GM20431 (cell line): ENCODE results near the gene INS.

Source experiments
- in situ Hi-C: fragments of 300-500 bp; cut with MseI, MboI; formaldehyde crosslinking; loops from one replicate; pipeline ENCODE4 v1.15.0; 2020; ENCODE audit warnings: low sequenced_read_pairs; ENCODE audit not compliant: unreplicated experiment

Gene INS

DNA sequence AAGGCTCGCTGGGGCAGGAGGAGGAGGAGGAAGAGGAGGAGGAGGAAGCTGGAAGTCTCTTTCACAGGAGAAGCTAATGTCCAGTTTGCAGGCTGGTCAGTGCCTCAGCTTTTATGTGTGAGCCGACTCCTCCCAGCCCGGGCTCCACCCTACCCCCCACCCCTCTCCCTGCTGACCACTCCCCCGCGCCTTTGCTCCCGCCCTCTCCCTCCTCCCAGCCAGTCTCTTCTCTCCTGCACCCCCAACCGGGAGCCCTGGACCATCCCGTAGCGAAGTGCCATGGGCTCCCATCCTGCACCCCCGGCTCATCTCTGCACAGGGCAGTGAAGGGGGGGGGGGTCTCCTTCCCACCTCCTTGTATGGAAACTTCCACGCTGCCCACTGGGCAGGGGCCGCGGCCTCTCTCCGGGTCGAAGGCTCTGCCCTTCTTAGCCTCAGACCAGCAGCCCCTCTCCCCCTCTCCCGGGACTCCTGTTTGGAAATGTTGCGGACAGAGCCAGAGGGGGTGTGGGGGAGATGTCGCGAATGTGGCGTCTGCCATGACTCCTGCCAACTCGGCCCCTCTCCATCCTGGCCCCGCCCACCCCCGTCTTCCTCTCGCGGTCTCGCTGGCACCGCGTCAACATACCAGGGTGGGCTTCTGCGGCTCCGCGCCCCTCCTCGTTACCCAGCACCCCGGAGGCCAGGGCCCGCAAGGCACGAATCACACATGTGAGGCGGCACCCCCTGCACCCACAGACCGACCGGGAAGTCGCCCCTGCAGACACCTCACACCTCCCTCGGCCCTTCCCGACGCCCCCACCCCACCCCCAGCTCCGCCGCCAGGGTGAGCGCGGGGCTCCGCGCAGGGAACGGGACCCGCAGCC lies 23.6 kb downstream of the INS start:
- in situ Hi-C loops = no loop called here

- in situ Hi-C loops = no loop called here
Measured at GRCh38 chr11:2136952-2137201, 24.1 kb downstream of the INS start.

GRCh38 chr11:2136209-2136951 lies 24.6 kb downstream of the INS start:
- in situ Hi-C loops = no loop called here

DNA sequence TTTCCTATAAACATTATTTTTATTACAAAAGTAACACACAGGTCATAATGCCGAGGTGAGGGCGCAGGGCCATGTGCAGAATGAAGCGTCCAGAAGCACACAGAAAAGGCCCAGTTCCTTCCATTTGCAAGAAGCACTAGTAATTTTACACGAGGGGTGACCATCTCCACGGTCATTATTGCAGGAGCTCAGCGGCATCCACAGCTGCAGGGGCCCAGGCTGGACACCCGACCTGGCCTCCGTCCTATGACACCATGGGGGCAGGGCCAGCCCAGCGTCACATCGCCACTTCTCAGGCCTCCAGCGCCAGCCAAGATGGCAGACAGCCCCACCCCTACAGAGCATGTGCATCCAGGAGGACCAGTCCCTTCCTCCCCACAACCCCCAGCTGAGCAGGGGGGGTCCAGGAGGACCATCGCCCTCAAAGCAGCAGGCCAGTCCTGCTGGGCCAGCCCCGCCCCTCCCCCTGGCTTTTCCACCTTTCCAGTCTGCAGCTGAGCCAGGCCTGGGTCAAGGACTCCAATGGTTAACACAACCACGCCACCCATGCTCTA lies 25.3 kb downstream of the INS start:
- in situ Hi-C loops = no loop called here

GRCh38 chr11:2135018-2135569 lies 25.9 kb downstream of the INS start:
- in situ Hi-C loops = no loop called here

DNA sequence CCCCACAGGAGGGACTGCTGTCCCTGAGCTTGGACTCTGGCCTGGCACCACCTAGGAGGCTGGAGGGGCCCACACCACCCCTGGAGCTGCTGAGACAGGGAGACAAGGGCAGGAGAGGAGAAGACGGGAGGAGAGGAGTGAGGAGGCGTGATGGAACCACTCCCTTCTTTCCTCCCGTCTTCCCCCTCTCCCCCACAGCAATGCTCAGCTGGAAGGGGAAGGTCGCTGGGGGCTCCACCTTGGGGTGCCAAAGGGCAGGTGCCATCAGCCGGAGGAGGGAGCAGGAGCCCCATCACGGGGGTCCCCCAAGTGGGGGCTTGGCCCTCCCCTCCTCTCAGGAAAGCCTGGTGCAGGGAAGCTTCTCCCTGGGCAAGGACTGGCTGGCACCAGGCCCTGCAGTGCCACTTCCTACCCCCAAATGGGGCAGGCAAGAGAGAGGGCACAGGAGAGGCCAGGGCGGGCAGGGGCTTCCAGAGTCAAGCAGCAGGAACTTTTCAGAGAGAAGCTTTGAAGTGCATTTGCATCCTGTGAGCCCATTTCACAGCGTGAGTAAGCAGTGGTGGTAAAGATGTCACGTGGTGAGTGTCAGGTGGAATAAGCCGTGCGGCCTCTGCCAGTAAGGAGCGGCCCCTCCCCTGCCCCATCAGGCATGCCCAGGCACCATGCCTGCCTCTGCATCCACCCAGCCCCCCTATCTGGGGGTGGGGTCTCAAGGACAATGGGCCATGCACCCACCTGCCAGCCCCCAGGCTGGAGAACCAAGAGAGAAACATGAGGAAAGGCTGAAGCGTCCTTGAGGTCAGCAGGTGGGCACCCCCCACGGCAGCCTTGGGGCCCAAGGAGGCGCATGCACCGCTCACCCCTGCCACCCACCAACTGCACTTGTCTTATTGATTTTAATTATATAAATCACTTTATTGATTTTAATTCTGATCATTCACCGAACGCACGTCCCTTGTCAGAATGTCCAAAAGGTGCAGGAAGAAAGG lies 26.7 kb downstream of the INS start:
- in situ Hi-C loops = no loop called here

DNA sequence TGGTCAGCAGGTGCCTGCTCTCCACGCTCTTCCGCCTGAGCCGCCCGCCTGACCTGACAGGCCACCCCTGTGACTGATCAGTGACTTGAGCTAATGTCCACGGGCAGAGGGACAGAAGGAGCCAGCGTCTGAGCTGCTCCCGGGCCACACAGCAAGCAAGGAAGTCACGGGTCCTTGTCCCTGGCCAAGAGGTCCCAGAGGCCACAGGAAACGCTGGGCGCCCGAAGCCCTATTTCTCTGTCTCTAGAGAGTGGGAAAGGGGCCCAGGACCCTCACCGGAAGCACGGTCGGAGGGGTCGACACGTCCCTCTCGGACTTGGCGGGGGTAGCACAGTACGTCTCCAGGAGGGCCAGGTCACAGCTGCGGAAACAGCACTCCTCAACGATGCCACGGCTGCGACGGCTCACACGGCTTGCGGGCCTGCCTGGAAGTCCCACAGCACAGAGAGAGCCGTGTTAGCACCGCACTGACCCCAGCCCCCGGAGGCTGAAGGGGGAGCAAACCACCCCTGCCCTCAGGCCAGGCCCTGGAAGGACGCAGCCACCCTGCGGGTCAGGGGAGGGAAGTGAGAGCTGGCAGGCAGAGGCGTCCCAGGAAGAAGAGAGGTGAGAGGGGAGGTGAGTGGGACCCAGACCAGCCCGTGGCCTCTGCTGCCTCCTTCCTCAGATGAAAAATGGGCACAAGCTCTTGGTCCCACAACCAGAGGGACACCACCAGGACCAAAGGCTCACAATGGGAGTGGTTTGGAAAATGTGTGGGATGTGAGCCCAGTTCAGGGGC lies 27.6 kb downstream of the INS start:
- in situ Hi-C loops = no loop called here

GRCh38 chr11:2132874-2133240 lies 28.2 kb downstream of the INS start:
- in situ Hi-C loops = no loop called here

GRCh38 chr11:2132246-2132645 lies 28.8 kb downstream of the INS start:
- in situ Hi-C loops = no loop called here

DNA sequence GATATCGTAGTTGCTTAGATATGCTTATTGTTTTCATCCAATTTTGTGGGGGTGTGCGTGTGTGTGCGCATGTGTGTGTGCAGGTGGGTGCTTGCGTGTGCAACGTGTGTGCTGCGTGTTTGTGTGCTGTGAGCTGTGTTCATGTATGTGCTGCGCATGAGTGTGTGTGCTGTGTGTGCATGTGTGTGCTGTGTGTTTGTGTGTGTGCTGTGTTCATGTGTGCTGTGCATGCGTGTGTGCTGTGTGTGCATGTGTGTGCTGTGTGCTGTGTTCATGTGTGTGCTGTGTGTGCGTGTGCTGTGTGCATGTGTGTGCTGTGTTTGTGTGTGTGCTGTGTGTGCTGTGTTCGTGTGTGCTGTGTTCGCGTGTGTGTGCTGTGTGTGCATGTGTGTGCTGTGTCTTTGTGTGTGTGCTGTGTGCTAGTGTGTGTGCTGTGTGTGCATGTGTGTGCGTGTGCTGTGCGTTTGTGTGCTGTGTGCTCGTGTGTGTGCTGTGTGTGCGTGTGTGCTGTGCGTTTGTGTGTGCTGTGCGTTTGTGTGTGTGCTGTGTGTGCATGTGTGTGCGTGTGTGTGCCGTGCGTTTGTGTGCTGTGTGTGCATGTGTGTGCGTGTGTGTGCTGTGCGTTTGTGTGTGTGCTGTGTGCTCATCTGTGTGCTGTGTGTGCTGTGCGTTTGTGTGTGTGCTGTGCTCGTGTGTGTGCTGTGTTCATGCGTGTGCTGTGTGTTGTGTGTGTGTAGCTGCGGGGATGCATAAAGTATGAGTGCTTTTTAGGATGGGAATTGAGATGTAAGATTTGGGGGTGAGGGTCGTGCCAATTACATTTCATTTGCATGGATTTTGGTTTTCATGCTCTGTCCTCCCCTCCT lies 29.4 kb downstream of the INS start:
- in situ Hi-C loops = no loop called here

- in situ Hi-C loops = no loop called here
Measured at GRCh38 chr11:2130881-2131352, 30.1 kb downstream of the INS start.

GRCh38 chr11:2129699-2130366 lies 31.2 kb downstream of the INS start:
- in situ Hi-C loops = no loop called here

DNA sequence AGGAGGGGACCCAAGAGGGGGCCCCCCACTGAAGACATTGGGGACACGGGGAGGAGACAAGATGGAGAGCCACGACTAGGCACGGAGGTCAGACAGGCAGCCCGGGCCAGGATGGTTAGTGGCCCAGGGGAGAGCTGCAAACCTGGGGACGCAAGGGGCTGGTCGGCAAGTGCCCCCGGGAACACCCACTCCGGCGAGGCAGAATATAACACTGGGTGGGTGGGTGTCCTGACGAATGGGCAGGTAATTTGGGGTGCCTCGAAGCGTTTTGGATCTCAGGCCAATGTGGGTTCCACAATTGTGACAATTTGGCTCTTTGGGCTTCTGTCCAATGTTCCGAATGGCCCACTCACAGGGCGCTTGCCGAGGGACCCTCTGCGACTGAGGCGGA lies 31.7 kb downstream of the INS start:
- in situ Hi-C loops = no loop called here

DNA sequence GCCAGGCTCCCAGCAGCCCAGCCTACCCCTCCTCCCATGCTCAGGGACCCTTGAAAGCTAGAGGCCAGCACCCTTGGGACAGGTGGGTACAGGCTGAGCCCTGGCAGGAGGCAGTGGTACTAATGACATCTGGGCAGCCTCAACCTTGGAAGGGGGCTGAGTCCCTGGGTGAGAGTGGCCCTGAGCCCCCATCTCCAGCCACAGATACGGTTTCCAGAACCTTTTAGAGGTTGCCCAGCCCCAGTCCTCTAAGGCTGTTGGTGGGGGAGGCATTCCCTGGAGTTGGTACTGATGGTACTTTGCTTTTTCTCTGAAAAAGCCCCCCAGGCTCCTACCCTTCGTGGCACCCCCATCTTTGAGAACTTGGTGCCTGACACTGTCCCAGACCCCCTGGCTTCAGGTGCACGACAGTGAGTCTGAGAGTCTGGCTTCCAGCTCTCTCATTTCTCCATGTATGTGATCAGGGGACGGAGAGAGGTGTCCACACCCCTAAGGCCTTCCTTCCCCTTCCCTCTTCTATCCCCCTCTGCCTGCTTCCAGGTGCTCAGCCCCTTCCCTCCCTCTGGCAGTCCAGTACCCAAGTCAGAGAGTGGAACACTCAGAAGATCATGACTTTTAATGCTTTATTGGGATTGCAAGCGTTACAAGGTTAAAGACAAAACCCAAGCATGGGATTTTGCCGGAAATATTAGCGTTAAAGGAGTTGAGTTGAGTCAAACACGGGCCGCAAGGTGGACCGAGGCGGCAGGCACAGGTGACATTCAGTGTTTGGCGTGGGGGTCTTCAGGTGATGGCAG lies 32.3 kb downstream of the INS start:
- in situ Hi-C loops = no loop called here

DNA sequence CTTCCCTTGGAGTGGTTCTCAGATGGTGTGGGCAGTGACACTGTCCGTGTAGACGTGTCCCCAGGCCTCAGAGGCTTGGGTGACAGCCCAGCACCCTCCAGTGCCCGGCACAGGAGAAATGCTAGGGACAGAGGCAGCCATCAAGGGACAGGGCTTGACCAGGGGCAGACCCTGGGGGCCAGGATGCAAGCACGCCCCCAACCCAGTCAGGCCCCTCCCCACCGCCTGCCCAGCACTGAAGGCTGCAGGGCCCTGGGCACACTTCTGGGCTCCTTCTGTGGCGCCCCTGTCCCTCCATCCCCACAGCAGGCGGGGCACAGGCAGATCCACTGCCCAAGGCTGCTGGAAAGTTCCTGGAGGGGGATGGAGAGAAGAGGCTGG lies 32.9 kb downstream of the INS start:
- in situ Hi-C loops = no loop called here

DNA sequence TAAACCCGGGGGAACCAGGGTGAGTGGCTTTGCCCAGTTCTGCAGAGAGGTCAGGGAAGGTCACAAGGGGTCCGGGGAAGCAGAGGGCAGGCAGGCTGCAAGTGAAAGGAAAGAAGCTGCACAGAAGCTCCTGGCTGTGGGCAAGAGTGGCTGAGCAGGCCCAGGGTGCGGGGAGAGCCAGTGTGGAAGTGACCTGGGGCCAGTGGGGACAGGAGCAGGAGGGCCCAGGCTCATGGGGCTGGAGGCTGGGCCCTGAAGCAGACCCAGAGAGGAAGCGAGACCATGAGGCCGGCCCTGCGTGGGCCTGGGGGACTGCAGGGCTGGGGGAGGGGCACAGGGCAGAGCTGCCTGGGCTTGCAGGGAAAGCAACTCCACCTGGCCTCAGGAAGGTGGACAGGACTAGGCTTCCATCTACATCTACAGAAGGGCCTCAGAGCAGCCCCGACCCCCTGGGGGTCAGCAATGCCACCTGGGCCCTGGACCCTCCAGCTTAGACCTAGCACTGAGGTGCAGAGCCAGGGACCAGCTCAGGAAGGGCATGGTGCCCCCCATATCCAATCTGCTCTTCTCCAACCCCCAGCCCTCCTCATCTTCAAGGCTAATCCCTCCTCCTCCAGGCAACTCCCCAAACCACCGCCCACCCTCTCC lies 33.4 kb downstream of the INS start:
- in situ Hi-C loops = no loop called here
